GM21381 (cell line): ENCODE data around the gene PLK5.
"Not testable (repeated sequence)": the region's sequence is repeated elsewhere in the genome, so short reads cannot be mapped to it uniquely, and the experiment has no call there.

Experiments
- ATAC-seq: cut with Tn5 transposase; IDR thresholded peaks from one replicate; pipeline ENCODE4 v1.9.1; 2021; ENCODE audit warnings: mild to moderate bottlenecking, moderate library complexity; ENCODE audit not compliant: unreplicated experiment

Gene PLK5

GRCh38 chr19:1491114-1491848 lies 32.6 kb upstream of the PLK5 start, which contains the start of gene REEP6:
TSS of gene REEP6 (plus strand) at chr19:1491181. CDS start at chr19:1491270, 89 bp downstream.
- no peak for ATAC-seq

- no peak for ATAC-seq
Measured at GRCh38 chr19:1491849-1492170, 32.1 kb upstream of the PLK5 start.

GRCh38 chr19:1492474-1493006 lies 31.3 kb upstream of the PLK5 start:
- ATAC-seq: no peak

- no peak for ATAC-seq
Measured at GRCh38 chr19:1494115-1494815, 29.6 kb upstream of the PLK5 start.

- ATAC-seq: no peak
Measured at GRCh38 chr19:1495051-1495798, 28.7 kb upstream of the PLK5 start.

- ATAC-seq: no peak
Measured at GRCh38 chr19:1495799-1496713, 27.8 kb upstream of the PLK5 start.

GRCh38 chr19:1496714-1497577 lies 26.9 kb upstream of the PLK5 start:
- ATAC-seq: no peak

- ATAC-seq: no peak
Measured at GRCh38 chr19:1497578-1498235, 26.2 kb upstream of the PLK5 start.

GRCh38 chr19:1499231-1499630 lies 24.6 kb upstream of the PLK5 start:
- ATAC-seq: not testable (repeated sequence)

- ATAC-seq: no peak
Measured at GRCh38 chr19:1501200-1501595, 22.7 kb upstream of the PLK5 start.

- no peak for ATAC-seq
Measured at GRCh38 chr19:1502433-1503088, 21.3 kb upstream of the PLK5 start.

- ATAC-seq: no peak
Measured at GRCh38 chr19:1503089-1503924, 20.6 kb upstream of the PLK5 start.

GRCh38 chr19:1503925-1504773 lies 19.7 kb upstream of the PLK5 start:
- no peak for ATAC-seq

GRCh38 chr19:1505012-1505411 lies 18.9 kb upstream of the PLK5 start:
- ATAC-seq: no peak

- no peak for ATAC-seq
Measured at GRCh38 chr19:1505991-1506881, 17.6 kb upstream of the PLK5 start.

- ATAC-seq: no peak
Measured at GRCh38 chr19:1507192-1507660, 16.7 kb upstream of the PLK5 start.
